ENCODE results near the gene LCE2D. TPM values are rescaled to one million over a fixed set of nuclear protein-coding genes. Genes with fewer than 3 reads are reported as not detected.

Gene LCE2D
- total and polyA plus RNA-seq, 2 donors (not counting 1 experiment from before 2014, with no cell fraction given): not detected

GRCh38 chr1:152646656-152647055 lies 16.5 kb upstream of the LCE2D start:
- Histone ChIP-seq H3K27ac (ENCODE audit: low read length in 2 of 2) (no peak overlapping the region), H3K9ac (ENCODE audit: low read length) (no peak overlapping the region), H3K4me1 (ENCODE audit: control insufficient read depth in 2 of 2, insufficient read depth in 2 of 2, low read length in 2 of 2) (no peaks in the 10 kb centered on the region), H4K20me1 (ENCODE audit: control insufficient read depth, insufficient read depth, low read length, poor library complexity, severe bottlenecking) (no peaks in the 10 kb centered on the region), H3K4me2 (replicated peaks; ENCODE audit: low read depth, low read length, poor library complexity, severe bottlenecking) (no peak overlapping the region), H3K27me3 (replicated peaks in 1 of 4; ENCODE audit: control extremely low read depth in 1 of 4, control insufficient read depth in 3 of 4, insufficient read depth in 4 of 4, low read length in 3 of 4) (peaks cover 0 to 10% (median 1%) of the 10 kb centered on the region in 4 experiments), H2AFZ (ENCODE audit: insufficient read depth, low read depth, low read length, poor library complexity, severe bottlenecking) (no peak overlapping the region), H3K9me3 (ENCODE audit: control extremely low read depth in 1 of 3, control insufficient read depth in 2 of 3, insufficient read depth in 1 of 3, low read length in 2 of 3) (no peaks in the 10 kb centered on the region), H3K79me2 (ENCODE audit: control insufficient read depth, insufficient read depth, low read length) (no peaks in the 10 kb centered on the region), H3K4me3 (ENCODE audit: control extremely low read depth in 1 of 5, extremely low read depth in 1 of 5, insufficient read depth in 1 of 5, low read depth in 2 of 5, low read length in 4 of 5) (no peak overlapping the region), H3K36me3 (replicated peaks in 1 of 2; ENCODE audit: control extremely low read depth in 1 of 2, control insufficient read depth in 1 of 2, extremely low read depth in 1 of 2, insufficient read depth in 2 of 2, low read length in 1 of 2) (no peaks in the 10 kb centered on the region)
- CTCF ChIA-PET: no interaction called here
- no peak for DNase-seq
- no peaks in the 10 kb centered on the region for H3K4me1 Mint-ChIP-seq
- POLR2A ChIA-PET: no interaction called here
- H3K27me3 Mint-ChIP-seq: peaks cover 34% of the 10 kb centered on the region
- H3K9me3 Mint-ChIP-seq (ENCODE audit: insufficient read depth): no peaks in the 10 kb centered on the region
- H3K4me3 Mint-ChIP-seq: no peak overlapping the region
- no peak overlapping the region for H3K27ac Mint-ChIP-seq
- intact Hi-C loops (cut with micrococcal nuclease): no loop called here
- ATAC-seq (ENCODE audit: low read depth): no peak
- no peak for TF ChIP-seq EZH2 (IDR thresholded peaks at IDR 0.05; ENCODE audit: borderline replicate concordance, insufficient read depth, low read depth, low read length, poor library complexity, severe bottlenecking)
- TF ChIP-seq CTCF (IDR thresholded peaks at IDR 0.05): no peak

GRCh38 chr1:152654110-152654509 lies 9.1 kb upstream of the LCE2D start:
- ATAC-seq (ENCODE audit: low read depth) (no peak), DNase-seq (peak; percentile 29)
- intact Hi-C loops (cut with micrococcal nuclease): no loop called here
- Histone ChIP-seq H3K4me1 (ENCODE audit: control insufficient read depth in 2 of 2, insufficient read depth in 2 of 2, low read length in 2 of 2) (no peaks in the 10 kb centered on the region), H2AFZ (ENCODE audit: insufficient read depth, low read depth, low read length, poor library complexity, severe bottlenecking) (no peak overlapping the region), H3K79me2 (ENCODE audit: control insufficient read depth, insufficient read depth, low read length) (no peaks in the 10 kb centered on the region), H3K27ac (ENCODE audit: low read length in 2 of 2) (no peak overlapping the region), H3K9me3 (ENCODE audit: control extremely low read depth in 1 of 3, control insufficient read depth in 2 of 3, insufficient read depth in 1 of 3, low read length in 2 of 3) (no peaks in the 10 kb centered on the region), H3K4me3 (ENCODE audit: control extremely low read depth in 1 of 5, extremely low read depth in 1 of 5, insufficient read depth in 1 of 5, low read depth in 2 of 5, low read length in 4 of 5) (no peak overlapping the region), H3K36me3 (replicated peaks in 1 of 2; ENCODE audit: control extremely low read depth in 1 of 2, control insufficient read depth in 1 of 2, extremely low read depth in 1 of 2, insufficient read depth in 2 of 2, low read length in 1 of 2) (no peaks in the 10 kb centered on the region), H4K20me1 (ENCODE audit: control insufficient read depth, insufficient read depth, low read length, poor library complexity, severe bottlenecking) (no peaks in the 10 kb centered on the region), H3K9ac (ENCODE audit: low read length) (no peak overlapping the region), H3K4me2 (replicated peaks; ENCODE audit: low read depth, low read length, poor library complexity, severe bottlenecking) (no peak overlapping the region), H3K27me3 (replicated peaks in 1 of 4; ENCODE audit: control extremely low read depth in 1 of 4, control insufficient read depth in 3 of 4, insufficient read depth in 4 of 4, low read length in 3 of 4) (peaks cover 0 to 6% (median 1%) of the 10 kb centered on the region in 4 experiments)
- CTCF ChIA-PET: no interaction called here
- Mint-ChIP-seq H3K27ac (no peak overlapping the region), H3K9me3 (ENCODE audit: insufficient read depth) (no peaks in the 10 kb centered on the region), H3K4me3 (no peak overlapping the region), H3K27me3 (peaks cover 30% of the 10 kb centered on the region), H3K4me1 (no peaks in the 10 kb centered on the region)
- POLR2A ChIA-PET: no interaction called here
- TF ChIP-seq EZH2 (IDR thresholded peaks at IDR 0.05; ENCODE audit: borderline replicate concordance, insufficient read depth, low read depth, low read length, poor library complexity, severe bottlenecking): no peak
- peak; percentile 51 for TF ChIP-seq CTCF (IDR thresholded peaks at IDR 0.05)
- 50% methylated on average over 2 of the region's 10 CpGs for WGBS (ENCODE audit: insufficient coverage)
